HG02884 (cell line): Measurements from ENCODE around the gene APLN.

Experiments used
- ATAC-seq: cut with Tn5 transposase; IDR thresholded peaks from one replicate; pipeline ENCODE4 v1.9.1; 2021; ENCODE audit warnings: mild to moderate bottlenecking, moderate library complexity; ENCODE audit not compliant: unreplicated experiment

APLN gene

DNA sequence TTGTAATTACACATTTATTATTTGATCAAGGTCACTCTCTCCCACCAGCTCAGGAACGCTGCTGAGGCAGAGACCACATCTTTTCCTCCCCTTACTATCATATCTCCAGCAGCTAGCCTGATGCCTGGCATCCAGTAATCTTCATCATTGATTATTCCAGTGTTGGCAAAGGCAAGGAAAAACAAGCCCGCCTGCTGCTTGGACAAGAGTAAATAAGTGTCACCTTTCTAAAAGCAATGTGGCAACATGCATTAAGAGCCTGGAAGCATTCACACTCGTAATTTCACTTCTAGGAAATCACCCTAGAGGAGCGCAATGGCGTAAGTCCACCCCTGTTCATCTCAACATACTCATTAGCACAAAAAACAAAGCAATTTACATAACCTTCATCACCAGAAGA lies 54.8 kb downstream of the APLN start:
- ATAC-seq, result no peak

DNA sequence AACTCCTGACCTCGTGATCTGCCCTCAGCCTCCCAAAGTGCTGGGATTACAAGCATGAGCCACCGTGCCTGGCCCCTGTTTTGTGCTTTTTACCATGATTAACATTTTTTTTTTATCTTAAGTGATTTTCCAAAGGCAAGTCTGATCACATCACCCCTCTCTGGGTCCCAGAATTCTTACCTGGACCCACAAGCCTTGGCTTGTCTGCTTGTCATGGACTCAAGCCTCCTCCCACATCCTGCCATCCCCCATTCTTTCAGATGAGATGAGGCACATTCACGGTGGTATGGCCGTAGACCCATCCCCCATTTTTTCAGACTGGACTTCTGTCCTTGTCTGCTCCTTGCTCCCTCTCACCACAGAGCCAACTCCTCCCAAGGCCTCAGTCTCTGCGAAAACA lies 55.3 kb downstream of the APLN start:
- ATAC-seq, result no peak

DNA sequence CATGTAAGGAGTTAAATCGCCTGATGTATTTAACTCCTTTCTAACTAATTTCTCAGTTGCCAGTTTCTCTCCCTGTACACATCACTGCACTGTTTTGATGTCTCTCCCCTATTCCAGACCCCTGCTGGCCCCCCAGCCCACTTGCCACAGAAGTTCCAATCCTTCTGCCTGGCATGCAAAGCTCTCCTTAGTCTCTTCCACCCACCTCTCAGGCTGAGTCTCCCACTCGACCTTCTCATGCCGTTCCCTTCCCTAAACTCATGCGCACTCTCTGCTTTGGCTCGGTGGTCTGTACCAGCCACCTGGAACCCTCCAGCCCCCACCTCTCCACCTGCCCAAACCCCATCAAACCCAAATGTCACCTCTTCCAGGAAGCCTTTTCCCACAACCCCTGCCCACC lies 56.9 kb downstream of the APLN start:
- no peak for ATAC-seq

DNA sequence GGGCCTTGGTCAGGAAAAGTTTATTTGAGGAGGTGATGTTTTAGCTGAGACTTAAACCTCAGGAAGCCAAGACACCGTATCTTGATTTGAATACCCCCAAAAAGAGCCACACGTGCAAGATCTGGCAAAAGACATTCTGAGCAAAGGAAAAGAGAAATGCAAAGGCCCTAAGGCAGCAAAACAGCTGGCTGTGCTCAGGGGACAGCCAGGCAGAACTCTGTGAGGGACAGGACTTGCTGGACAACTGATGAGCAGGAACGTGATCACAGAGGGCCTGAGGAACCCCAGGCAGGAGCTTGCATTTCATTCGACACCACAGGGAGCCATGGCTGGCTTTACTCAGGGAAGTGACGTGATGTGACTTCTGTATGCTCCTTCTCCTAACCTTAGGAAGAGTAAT lies 58.7 kb downstream of the APLN start:
- no peak for ATAC-seq
